Liver (tissue), 9 donors: Measurements from ENCODE around the gene TNFRSF8. TPM values are rescaled to one million over a fixed set of nuclear protein-coding genes. Genes with fewer than 3 reads are reported as not detected.
"Not testable (repeated sequence)": the region's sequence is repeated elsewhere in the genome, so short reads cannot be mapped to it uniquely, and the experiment has no call there.

Source experiments
- DNase-seq: peaks from one replicate; pipeline ENCODE4 v3.0.0-alpha.2; 2017; ENCODE audit warnings: low spot score
- H3K27ac ChIP-seq, 2 donors: one replicate each; pipeline ENCODE4 v1.7.0; 2013; ENCODE audit warnings: inconsistent platforms in 2 of 2, low read length in 2 of 2, control low read depth in 1 of 2, low read depth in 1 of 2, mild to moderate bottlenecking in 1 of 2
- H3K27me3 ChIP-seq, 4 donors: one replicate each; pipeline versions ENCODE4 v1.6.1 to v1.7.0; 2013; ENCODE audit warnings: low read length in 3 of 4, inconsistent platforms in 1 of 4, mild to moderate bottlenecking in 1 of 4, moderate library complexity in 1 of 4; ENCODE audit not compliant: control insufficient read depth in 4 of 4, insufficient read depth in 4 of 4
- H3K36me3 ChIP-seq, 4 donors: one replicate each; pipeline versions ENCODE4 v1.6.1 to v1.7.0; 2013; ENCODE audit warnings: low read length in 3 of 4, mild to moderate bottlenecking in 3 of 4, low read depth in 1 of 4, moderate library complexity in 1 of 4; ENCODE audit not compliant: control insufficient read depth in 4 of 4, insufficient read depth in 3 of 4
- H3K4me1 ChIP-seq, 4 donors: one replicate each; pipeline versions ENCODE4 v1.6.1 to v1.7.0; 2013; ENCODE audit warnings: low read length in 3 of 4, mild to moderate bottlenecking in 3 of 4, moderate library complexity in 1 of 4; ENCODE audit not compliant: control insufficient read depth in 4 of 4, insufficient read depth in 4 of 4
- H3K4me3 ChIP-seq, 3 donors: one replicate each; pipeline versions ENCODE4 v1.6.1 to v1.7.0; 2013; ENCODE audit warnings: low read length in 3 of 3, control low read depth in 1 of 3, low read depth in 1 of 3, mild to moderate bottlenecking in 1 of 3
- H3K9ac ChIP-seq, 2 donors: one replicate each; pipeline ENCODE4 v1.7.0; 2013; ENCODE audit warnings: low read length in 2 of 2, mild to moderate bottlenecking in 2 of 2, moderate library complexity in 2 of 2, control low read depth in 1 of 2, low read depth in 1 of 2
- H3K9me3 ChIP-seq, 4 donors: one replicate each; pipeline versions ENCODE4 v1.6.1 to v1.7.0; 2013; ENCODE audit warnings: low read length in 3 of 4; ENCODE audit not compliant: control insufficient read depth in 4 of 4
- CTCF ChIP-seq: fragments of 150-350 bp; IDR thresholded peaks from 2 replicates; pipeline ENCODE4 v1.5.1; 2017; ENCODE audit warnings: improper control_type of control experiment, low read depth, low read length; ENCODE audit not compliant: missing input control
- EGR1 ChIP-seq, 2 donors: IDR thresholded peaks; 2 replicates each; pipeline ENCODE4 v1.6.1; 2016 to 2018; ENCODE audit warnings: antibody characterized with exemption in 2 of 2, low read depth in 2 of 2
- GABPA ChIP-seq, 2 donors: IDR thresholded peaks in 1 of 2; conservative IDR thresholded peaks in 1 of 2; 2 replicates each; pipeline ENCODE4 v1.6.1; 2016; ENCODE audit warnings: antibody characterized with exemption in 2 of 2, mild to moderate bottlenecking in 1 of 2, moderate library complexity in 1 of 2
- HNF4G ChIP-seq: IDR thresholded peaks from 2 replicates; pipeline ENCODE4 v1.6.1; 2016; ENCODE audit warnings: antibody characterized with exemption
- JUND ChIP-seq, 2 donors: IDR thresholded peaks; 2 replicates each; pipeline ENCODE4 v1.6.1; 2016; ENCODE audit warnings: antibody characterized with exemption in 2 of 2
- NR2F2 ChIP-seq: IDR thresholded peaks from 2 replicates; pipeline ENCODE4 v1.6.1; 2016; ENCODE audit warnings: antibody characterized with exemption
- RAD21 ChIP-seq, 2 donors: IDR thresholded peaks; 2 replicates each; pipeline ENCODE4 v1.6.1; 2016; ENCODE audit warnings: antibody characterized with exemption in 2 of 2, mild to moderate bottlenecking in 2 of 2
- RXRA ChIP-seq, 2 donors: IDR thresholded peaks; 2 replicates each; pipeline ENCODE4 v1.6.1; 2017 to 2018; ENCODE audit warnings: antibody characterized with exemption in 2 of 2, mild to moderate bottlenecking in 1 of 2
- TAF1 ChIP-seq: conservative IDR thresholded peaks from 2 replicates; pipeline ENCODE4 v1.6.1; 2016; ENCODE audit warnings: antibody characterized with exemption, mild to moderate bottlenecking
- YY1 ChIP-seq: IDR thresholded peaks from 2 replicates; pipeline ENCODE4 v1.6.1; 2016; ENCODE audit warnings: antibody characterized with exemption, mild to moderate bottlenecking
- ZBTB33 ChIP-seq: IDR thresholded peaks from 2 replicates; pipeline ENCODE4 v1.6.1; 2016; ENCODE audit warnings: antibody characterized with exemption
- WGBS: extraction: QIAGEN DNeasy Blood & Tissue Kit; methylation state at CpG from one replicate; pipeline ENCODE4 v1.1.7; 2013; 5-methylcytosine and 5-hydroxymethylcytosine counted together
- polyA plus RNA-seq, 2 donors: library from polyadenylated mRNA; stranded (reverse) in 1 of 2; unstranded in 1 of 2; fragments of 200-250 nt in 1 of 2; fragments of >200 nt in 1 of 2; fragmentation: Nextera tagmentation in 1 of 2; extraction: Ambion mirVana in 1 of 2; gene quantifications; one replicate each; pipeline versions ENCODE4 v1.2.1 to v1.2.3, GENCODE V29; 2013 to 2015
- total RNA-seq, 2 donors: library from RNA; depleted of rRNA; stranded (reverse); fragments of >200 nt; gene quantifications; one replicate each; pipeline ENCODE4 v1.2.3, GENCODE V29; 2014
- TF ChIP-seq, protein P1 (sequence below): IDR thresholded peaks from 2 replicates; pipeline ENCODE4 v1.6.1; 2016; ENCODE audit warnings: antibody characterized with exemption
- TF ChIP-seq, protein P2 (sequence below): IDR thresholded peaks from 2 replicates; pipeline ENCODE4 v1.6.1; 2016; ENCODE audit warnings: antibody characterized with exemption, mild to moderate bottlenecking
- TF ChIP-seq, protein P3 (sequence below): IDR thresholded peaks from 2 replicates; pipeline ENCODE4 v1.6.1; 2016; ENCODE audit warnings: antibody characterized with exemption
- donor health status: healthy.
- donor health status: healthy.
- donor health status: healthy.
- donor health status: healthy.
- donor health status: healthy.

Gene TNFRSF8
- total and polyA plus RNA-seq, 4 donors: 0.08 to 0.19 (median 0.12) TPM

GRCh38 chr1:12038356-12039163 is 24.5 kb upstream of the TNFRSF8 start:
- no peak overlapping the region for H3K27ac ChIP-seq
- 82% methylated on average over 17 of the region's 17 CpGs for WGBS
- peaks cover 0 to 4% (median 1%) of the 10 kb centered on the region in 4 donors for H3K4me1 ChIP-seq

DNA sequence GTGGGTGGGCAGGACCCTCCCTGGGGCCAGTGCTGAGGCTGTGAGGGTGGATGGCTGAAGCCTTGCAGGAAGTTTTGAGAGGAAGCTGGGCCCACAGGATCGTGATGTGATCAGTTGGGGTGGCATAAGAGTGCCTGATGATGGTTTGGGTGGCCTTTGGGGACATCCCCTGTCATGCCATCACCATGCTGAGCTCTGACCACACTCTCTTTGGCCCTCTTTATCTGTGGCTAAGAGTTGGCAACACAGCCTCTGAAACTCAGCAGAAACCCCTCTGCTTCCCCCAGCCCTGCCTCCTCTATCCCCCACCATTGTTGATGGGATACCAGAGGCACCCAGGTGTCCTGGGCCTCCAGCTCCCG is 24.0 kb upstream of the TNFRSF8 start:
- no peaks in the 10 kb centered on the region for H3K9me3 ChIP-seq
- peaks cover 0 to 4% (median 1%) of the 10 kb centered on the region in 4 donors for H3K4me1 ChIP-seq
- H3K9ac ChIP-seq: no peak overlapping the region
- 62% methylated on average over 2 of the region's 2 CpGs for WGBS
- H3K27ac ChIP-seq: no peak overlapping the region
- H3K4me3 ChIP-seq: no peak overlapping the region
- H3K36me3 ChIP-seq: no peaks in the 10 kb centered on the region
- TF ChIP-seq EGR1 (IDR thresholded peaks at IDR 0.05; ENCODE audit: low read depth in 2 of 2): no peak
- TF ChIP-seq RAD21 (IDR thresholded peaks at IDR 0.05): no peak
- no peak for TF ChIP-seq YY1
- TF ChIP-seq, protein P1, sequence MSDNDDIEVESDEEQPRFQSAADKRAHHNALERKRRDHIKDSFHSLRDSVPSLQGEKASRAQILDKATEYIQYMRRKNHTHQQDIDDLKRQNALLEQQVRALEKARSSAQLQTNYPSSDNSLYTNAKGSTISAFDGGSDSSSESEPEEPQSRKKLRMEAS: no peak
- TF ChIP-seq GABPA (IDR thresholded peaks at IDR 0.05 in 1 of 2, conservative IDR thresholded peaks at IDR 0.05 in 1 of 2): no peak
- TF ChIP-seq CTCF: no peak
- TF ChIP-seq ZBTB33: no peak
- no peak for TF ChIP-seq NR2F2
- TF ChIP-seq HNF4G: no peak
- no peak for TF ChIP-seq JUND (IDR thresholded peaks at IDR 0.05)
- no peak for TF ChIP-seq TAF1
- TF ChIP-seq, protein P2, sequence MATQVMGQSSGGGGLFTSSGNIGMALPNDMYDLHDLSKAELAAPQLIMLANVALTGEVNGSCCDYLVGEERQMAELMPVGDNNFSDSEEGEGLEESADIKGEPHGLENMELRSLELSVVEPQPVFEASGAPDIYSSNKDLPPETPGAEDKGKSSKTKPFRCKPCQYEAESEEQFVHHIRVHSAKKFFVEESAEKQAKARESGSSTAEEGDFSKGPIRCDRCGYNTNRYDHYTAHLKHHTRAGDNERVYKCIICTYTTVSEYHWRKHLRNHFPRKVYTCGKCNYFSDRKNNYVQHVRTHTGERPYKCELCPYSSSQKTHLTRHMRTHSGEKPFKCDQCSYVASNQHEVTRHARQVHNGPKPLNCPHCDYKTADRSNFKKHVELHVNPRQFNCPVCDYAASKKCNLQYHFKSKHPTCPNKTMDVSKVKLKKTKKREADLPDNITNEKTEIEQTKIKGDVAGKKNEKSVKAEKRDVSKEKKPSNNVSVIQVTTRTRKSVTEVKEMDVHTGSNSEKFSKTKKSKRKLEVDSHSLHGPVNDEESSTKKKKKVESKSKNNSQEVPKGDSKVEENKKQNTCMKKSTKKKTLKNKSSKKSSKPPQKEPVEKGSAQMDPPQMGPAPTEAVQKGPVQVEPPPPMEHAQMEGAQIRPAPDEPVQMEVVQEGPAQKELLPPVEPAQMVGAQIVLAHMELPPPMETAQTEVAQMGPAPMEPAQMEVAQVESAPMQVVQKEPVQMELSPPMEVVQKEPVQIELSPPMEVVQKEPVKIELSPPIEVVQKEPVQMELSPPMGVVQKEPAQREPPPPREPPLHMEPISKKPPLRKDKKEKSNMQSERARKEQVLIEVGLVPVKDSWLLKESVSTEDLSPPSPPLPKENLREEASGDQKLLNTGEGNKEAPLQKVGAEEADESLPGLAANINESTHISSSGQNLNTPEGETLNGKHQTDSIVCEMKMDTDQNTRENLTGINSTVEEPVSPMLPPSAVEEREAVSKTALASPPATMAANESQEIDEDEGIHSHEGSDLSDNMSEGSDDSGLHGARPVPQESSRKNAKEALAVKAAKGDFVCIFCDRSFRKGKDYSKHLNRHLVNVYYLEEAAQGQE: no peak
- no peak for TF ChIP-seq RXRA (IDR thresholded peaks at IDR 0.05)
- H3K27me3 ChIP-seq: no peaks in the 10 kb centered on the region
- no peak for DNase-seq

More at GRCh38 chr1:12038356-12039163, 24.5 kb upstream of the TNFRSF8 start:
- TF ChIP-seq, protein P3, sequence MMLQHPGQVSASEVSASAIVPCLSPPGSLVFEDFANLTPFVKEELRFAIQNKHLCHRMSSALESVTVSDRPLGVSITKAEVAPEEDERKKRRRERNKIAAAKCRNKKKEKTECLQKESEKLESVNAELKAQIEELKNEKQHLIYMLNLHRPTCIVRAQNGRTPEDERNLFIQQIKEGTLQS: no peak
- TF ChIP-seq JUND (IDR thresholded peaks at IDR 0.05): no peak
- DNase-seq: no peak
- H3K4me3 ChIP-seq: no peak overlapping the region
- no peaks in the 10 kb centered on the region for H3K27me3 ChIP-seq
- no peaks in the 10 kb centered on the region for H3K36me3 ChIP-seq
- no peak overlapping the region for H3K9ac ChIP-seq
- H3K9me3 ChIP-seq: no peaks in the 10 kb centered on the region

DNA sequence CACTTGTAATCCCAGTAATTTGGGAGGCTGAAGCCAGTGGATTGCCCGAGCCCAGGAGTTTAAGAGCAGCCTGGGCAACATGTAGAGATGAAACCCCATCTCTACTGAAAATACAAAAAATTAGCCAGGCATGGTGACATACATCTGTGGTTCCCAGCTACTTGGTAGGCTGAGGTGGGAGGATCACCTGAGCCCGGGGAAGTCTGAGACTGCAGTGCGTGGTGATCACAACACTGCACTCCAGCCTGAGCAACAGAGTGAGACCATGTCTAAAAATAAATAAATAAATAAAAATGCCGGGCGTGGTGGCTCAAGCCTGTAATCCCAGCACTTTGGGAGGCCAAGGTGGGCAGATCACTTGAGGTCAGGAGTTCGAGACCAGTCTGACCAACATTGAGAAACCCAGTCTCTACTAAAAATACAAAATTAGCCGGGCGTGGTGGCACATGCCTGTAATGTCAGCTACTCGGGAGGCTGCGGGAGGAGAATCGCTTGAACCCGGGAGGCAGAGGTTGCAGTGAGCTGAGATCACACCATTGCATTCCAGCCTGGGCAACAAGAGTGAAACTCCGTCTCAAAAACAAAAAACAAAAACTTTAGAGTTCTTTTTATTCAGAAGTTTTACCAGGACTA is 23.2 kb upstream of the TNFRSF8 start:
- 92% methylated on average over 13 of the region's 13 CpGs for WGBS
- not testable (repeated sequence) for H3K4me1 ChIP-seq, H3K9me3 ChIP-seq, DNase-seq, H3K27me3 ChIP-seq, H3K4me3 ChIP-seq, H3K9ac ChIP-seq, H3K27ac ChIP-seq, H3K36me3 ChIP-seq
